GM12872 (cell line): ENCODE measurements around the gene UTP18.

Experiments used
- TF ChIP-seq, protein P1 (sequence below): IDR thresholded peaks from 3 replicates; pipeline ENCODE4 v1.5.1; 2011; ENCODE audit warnings: low read depth, mild to moderate bottlenecking, low read length, moderate library complexity; ENCODE audit not compliant: insufficient read depth

UTP18 gene

DNA sequence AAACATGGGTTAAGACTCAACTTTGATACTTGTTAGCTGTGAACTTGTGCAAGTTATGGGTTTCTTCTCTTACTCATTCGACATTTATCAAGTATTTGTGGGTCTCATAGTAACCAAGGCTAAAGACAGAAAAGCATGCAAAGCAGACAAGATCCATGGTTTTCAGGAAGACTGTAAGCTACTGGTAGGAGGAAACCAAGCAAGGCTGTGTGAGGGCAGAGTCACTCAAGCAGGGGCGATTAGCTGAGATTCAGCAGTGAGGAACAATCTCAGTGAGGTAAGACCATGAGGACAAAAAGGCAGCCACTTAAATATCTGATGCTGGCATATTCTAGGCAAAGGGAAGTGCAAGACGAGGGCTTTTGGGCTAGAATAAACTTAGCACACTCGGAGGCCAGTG is 30.0 kb upstream of the UTP18 start:
- TF ChIP-seq, protein P1, sequence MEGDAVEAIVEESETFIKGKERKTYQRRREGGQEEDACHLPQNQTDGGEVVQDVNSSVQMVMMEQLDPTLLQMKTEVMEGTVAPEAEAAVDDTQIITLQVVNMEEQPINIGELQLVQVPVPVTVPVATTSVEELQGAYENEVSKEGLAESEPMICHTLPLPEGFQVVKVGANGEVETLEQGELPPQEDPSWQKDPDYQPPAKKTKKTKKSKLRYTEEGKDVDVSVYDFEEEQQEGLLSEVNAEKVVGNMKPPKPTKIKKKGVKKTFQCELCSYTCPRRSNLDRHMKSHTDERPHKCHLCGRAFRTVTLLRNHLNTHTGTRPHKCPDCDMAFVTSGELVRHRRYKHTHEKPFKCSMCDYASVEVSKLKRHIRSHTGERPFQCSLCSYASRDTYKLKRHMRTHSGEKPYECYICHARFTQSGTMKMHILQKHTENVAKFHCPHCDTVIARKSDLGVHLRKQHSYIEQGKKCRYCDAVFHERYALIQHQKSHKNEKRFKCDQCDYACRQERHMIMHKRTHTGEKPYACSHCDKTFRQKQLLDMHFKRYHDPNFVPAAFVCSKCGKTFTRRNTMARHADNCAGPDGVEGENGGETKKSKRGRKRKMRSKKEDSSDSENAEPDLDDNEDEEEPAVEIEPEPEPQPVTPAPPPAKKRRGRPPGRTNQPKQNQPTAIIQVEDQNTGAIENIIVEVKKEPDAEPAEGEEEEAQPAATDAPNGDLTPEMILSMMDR: no peak

GRCh38 chr17:51231999-51232398 is 28.3 kb upstream of the UTP18 start:
- TF ChIP-seq, protein P1: no peak

- TF ChIP-seq, protein P1: no peak
Observed at GRCh38 chr17:51234162-51234561, 26.2 kb upstream of the UTP18 start.

DNA sequence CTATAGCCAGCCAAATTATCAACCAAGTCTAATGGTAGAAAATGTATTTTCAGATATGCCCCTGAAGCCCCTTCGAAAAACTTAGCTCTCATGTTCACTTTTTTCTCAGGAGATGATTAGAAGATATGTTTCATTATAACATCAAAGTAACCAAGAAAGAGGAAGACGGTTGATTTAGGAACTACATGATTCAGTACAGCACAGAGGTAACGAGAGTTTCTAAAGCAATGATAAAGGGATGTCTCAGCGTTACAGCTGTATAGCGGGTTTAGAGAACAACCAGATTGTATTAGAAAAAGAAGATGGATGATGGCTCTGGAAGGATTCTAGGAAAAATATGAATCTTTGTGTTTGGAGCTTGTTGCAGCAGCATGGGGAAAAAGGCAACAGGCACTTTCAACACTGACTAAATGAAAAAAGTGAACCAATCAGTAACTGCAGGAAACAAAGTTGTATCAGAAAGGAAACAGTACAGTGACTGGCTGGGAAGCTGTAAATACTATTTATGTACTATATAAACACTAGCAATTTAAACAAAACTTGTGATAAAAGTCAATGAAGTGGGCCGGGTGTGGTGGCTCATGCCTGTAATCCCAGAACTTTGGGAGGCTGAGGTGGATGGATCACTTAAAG is 22.0 kb upstream of the UTP18 start:
- TF ChIP-seq, protein P1: no peak

- TF ChIP-seq, protein P1: no peak
Observed at GRCh38 chr17:51240275-51240674, 20.1 kb upstream of the UTP18 start.

- TF ChIP-seq, protein P1: no peak
Observed at GRCh38 chr17:51244041-51244440, 16.3 kb upstream of the UTP18 start.

DNA sequence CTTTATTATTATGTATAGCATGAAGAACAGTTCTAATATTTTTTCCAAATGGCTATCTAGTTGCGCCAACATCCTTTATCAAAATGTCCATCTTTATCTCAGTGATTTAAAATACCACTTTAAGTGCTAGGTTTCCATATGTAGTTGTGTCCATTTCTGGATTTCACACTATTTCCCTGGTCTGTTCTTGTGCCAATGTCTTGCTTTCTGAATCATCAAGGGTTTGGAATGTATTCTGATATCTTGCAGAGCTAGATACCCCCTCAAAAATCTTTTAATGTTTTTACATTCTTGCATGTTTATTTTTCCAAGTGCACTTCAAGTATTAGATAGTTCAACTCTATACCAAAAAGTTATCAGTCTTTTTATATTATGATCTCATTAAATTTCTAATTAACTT is 14.8 kb upstream of the UTP18 start:
- TF ChIP-seq, protein P1: no peak

DNA sequence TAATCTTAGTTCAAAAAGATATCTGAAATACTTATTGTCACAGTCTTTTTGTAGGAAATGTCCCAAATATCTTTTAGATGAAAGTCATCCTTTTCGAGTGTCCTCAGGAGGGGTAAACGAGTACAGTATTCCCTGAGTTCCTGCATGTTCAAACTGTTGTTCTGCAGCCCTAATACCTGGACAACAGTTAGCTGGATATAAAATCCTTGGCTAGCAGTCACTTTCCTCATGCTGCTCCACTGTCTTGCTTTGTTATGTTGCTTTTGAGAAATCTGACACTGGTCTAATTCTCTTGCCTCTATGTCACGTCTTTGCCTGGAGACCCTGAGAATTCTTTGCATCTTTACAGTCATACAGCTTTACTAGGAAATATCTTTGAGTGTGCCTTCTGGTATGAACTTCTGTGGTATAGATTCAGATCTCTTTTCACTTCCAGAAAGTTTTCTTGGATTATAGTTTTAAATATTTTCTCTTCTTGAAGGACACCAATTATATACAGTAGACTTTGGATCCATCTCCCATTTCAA is 10.0 kb upstream of the UTP18 start:
- TF ChIP-seq, protein P1: no peak
